Panc1 (cell line): Measurements from ENCODE around the gene PDE3B. TPM values are rescaled to one million over a fixed set of nuclear protein-coding genes. Genes with fewer than 3 reads are reported as not detected.
"Not testable (repeated sequence)": the region's sequence is repeated elsewhere in the genome, so short reads cannot be mapped to it uniquely, and the experiment has no call there.

Experiments
- ATAC-seq: fragments of 200-7000 bp; cut with Tn5 transposase; 2 replicates; pipeline ENCODE4 v1.9.1; 2020; ENCODE audit warnings: mild to moderate bottlenecking, moderate library complexity
- BruUV-seq: library from RNA; stranded (reverse); fragments of 400-500 nt; replicated peaks from 2 replicates; lab custom pipeline; 2021; lab: Mats Ljungman, UMichigan
- CTCF ChIA-PET: fragments of 300-600 bp; sonication (Branson Sonifier 250); formaldehyde crosslinking; loops from one replicate; lab custom pipeline; 2022; ENCODE audit warnings: antibody characterized with exemption; lab: Charles Lee
- POLR2A ChIA-PET: fragments of 300-600 bp; sonication (Branson Sonifier 250); formaldehyde crosslinking; loops from one replicate; lab custom pipeline; 2022; ENCODE audit warnings: antibody characterized with exemption; lab: Charles Lee
- DNase-seq: peaks from one replicate; pipeline ENCODE4 v3.0.0-alpha.2; 2010; ENCODE audit warnings: low read depth, low spot score
- H3K27ac ChIP-seq: 2 replicates; pipeline ENCODE4 v1.5.1; 2011; ENCODE audit warnings: mild to moderate bottlenecking, low read length, inconsistent platforms
- H3K27me3 ChIP-seq: fragments of 200-500 bp; sonication (Bioruptor generic); 2 replicates; pipeline ENCODE4 v1.6.0; 2014; ENCODE audit warnings: low read length, inconsistent platforms; ENCODE audit not compliant: control insufficient read depth, insufficient read depth
- H3K36me3 ChIP-seq: fragments of 200-500 bp; sonication (Bioruptor generic); 2 replicates; pipeline ENCODE4 v1.5.1; 2014; ENCODE audit warnings: inconsistent platforms, mild to moderate bottlenecking, low read length, moderate library complexity; ENCODE audit not compliant: control insufficient read depth, insufficient read depth
- H3K4me1 ChIP-seq: 2 replicates; pipeline ENCODE4 v1.5.1; 2011; ENCODE audit warnings: inconsistent platforms, mild to moderate bottlenecking, low read length, moderate library complexity; ENCODE audit not compliant: control insufficient read depth, insufficient read depth
- H3K4me3 ChIP-seq, 2 experiments: 2 replicates each; pipeline ENCODE4 v1.5.1; 2011 to 2012; ENCODE audit warnings: low read depth in 2 of 2, low read length in 2 of 2, mild to moderate bottlenecking in 2 of 2, inconsistent platforms in 1 of 2, moderate library complexity in 1 of 2
- H3K9me3 ChIP-seq: fragments of 200-500 bp; sonication (Bioruptor generic); 2 replicates; pipeline ENCODE4 v1.5.1; 2014; ENCODE audit warnings: low read depth, mild to moderate bottlenecking, inconsistent platforms, low read length, moderate library complexity; ENCODE audit not compliant: control insufficient read depth, insufficient read depth
- CTCF ChIP-seq: fragments of 450-650 bp; IDR thresholded peaks from 2 replicates; pipeline ENCODE4 v1.5.1; 2017; ENCODE audit warnings: mild to moderate bottlenecking
- POLR2AphosphoS5 ChIP-seq: IDR thresholded peaks from 2 replicates; pipeline ENCODE4 v1.6.1; 2012; ENCODE audit warnings: mild to moderate bottlenecking, low read depth, low read length, moderate library complexity
- REST ChIP-seq, 2 experiments: IDR thresholded peaks; 2 replicates each; pipeline ENCODE4 v1.6.1; 2011 to 2012; ENCODE audit warnings: low read depth in 2 of 2, control low read depth in 1 of 2, low read length in 1 of 2, mild to moderate bottlenecking in 1 of 2, moderate library complexity in 1 of 2; ENCODE audit not compliant: insufficient read depth in 1 of 2
- SIN3A ChIP-seq: IDR thresholded peaks from 2 replicates; pipeline ENCODE4 v1.6.1; 2012; ENCODE audit warnings: low read depth, mild to moderate bottlenecking, low read length, moderate library complexity, borderline replicate concordance; ENCODE audit not compliant: insufficient read depth
- TCF7L2 ChIP-seq: IDR thresholded peaks from 2 replicates; pipeline ENCODE4 v1.6.1; 2011; ENCODE audit warnings: mild to moderate bottlenecking, low read depth, low read length, inconsistent platforms
- in situ Hi-C: cut with HindIII; loops from 2 replicates; pipeline ENCODE4 v1.10.0; 2016; ENCODE audit warnings: low sequenced_read_pairs, low pct_unique_long_range_greater_than_20kb
- intact Hi-C: fragments of 100-400 bp; cut with micrococcal nuclease; formaldehyde crosslinking; loops from one replicate; pipeline ENCODE4 v1.10.0; 2022; ENCODE audit not compliant: unreplicated experiment
- total RNA-seq: library from RNA; stranded (reverse); gene quantifications from one replicate; pipeline ENCODE4 v1.2.1, GENCODE V29; 2021; ENCODE audit not compliant: unreplicated experiment

PDE3B gene
- total RNA-seq, 1 experiment from 2014 or later = 33.0 TPM

- POLR2A ChIA-PET, ATAC-seq, CTCF ChIA-PET, H3K27ac ChIP-seq, H3K4me3 ChIP-seq, H3K27me3 ChIP-seq, H3K4me1 ChIP-seq, BruUV-seq, H3K9me3 ChIP-seq, intact Hi-C loops, H3K36me3 ChIP-seq, DNase-seq, in situ Hi-C loops: not testable (repeated sequence)
Measured at GRCh38 chr11:14667329-14667728, 23.7 kb downstream of the PDE3B start.

- H3K27me3 ChIP-seq = no peaks in the 10 kb centered on the region
- no peaks in the 10 kb centered on the region for H3K36me3 ChIP-seq
- POLR2A ChIA-PET = no interaction called here
- H3K4me3 ChIP-seq = no peak overlapping the region
- ATAC-seq (no peak), DNase-seq (no peak)
- in situ Hi-C loops = no loop called here
- no peaks in the 10 kb centered on the region for H3K9me3 ChIP-seq
- no peak overlapping the region for H3K27ac ChIP-seq
- no TSS peak for BruUV-seq
- H3K4me1 ChIP-seq = no peaks in the 10 kb centered on the region
- CTCF ChIA-PET = no interaction called here
- intact Hi-C loops = no loop called here
- TF ChIP-seq CTCF (no peak), TCF7L2 (no peak), SIN3A (no peak), REST (IDR thresholded peaks at IDR 0.05; ENCODE audit: insufficient read depth in 1 of 2, low read depth in 2 of 2, low read length in 1 of 2) (no peak), POLR2AphosphoS5 (no peak)
Measured at GRCh38 chr11:14668731-14669301, 25.2 kb downstream of the PDE3B start.

GRCh38 chr11:14669499-14669898 is 25.9 kb downstream of the PDE3B start:
- Histone ChIP-seq H3K4me1 (no peaks in the 10 kb centered on the region), H3K36me3 (no peaks in the 10 kb centered on the region), H3K27ac (no peak overlapping the region), H3K9me3 (no peaks in the 10 kb centered on the region), H3K4me3 (no peak overlapping the region), H3K27me3 (no peaks in the 10 kb centered on the region)
- ATAC-seq = no peak
- no TSS peak for BruUV-seq
- ChIA-PET CTCF (no interaction called here), POLR2A (no interaction called here)
- TF ChIP-seq TCF7L2 = no peak
- TF ChIP-seq REST (IDR thresholded peaks at IDR 0.05; ENCODE audit: insufficient read depth in 1 of 2, low read depth in 2 of 2, low read length in 1 of 2) = no peak
- no peak for TF ChIP-seq SIN3A
- TF ChIP-seq CTCF = no peak
- TF ChIP-seq POLR2AphosphoS5 = no peak
- in situ Hi-C loops (no loop called here), intact Hi-C loops (no loop called here)
- no peak for DNase-seq
